Thyroid gland (tissue), 4 donors: ENCODE results near the gene RPL22.

ENCODE experiments used
- CTCF ChIP-seq, 6 experiments: fragments of 200-600 bp in 3 of 6; fragments of 450-650 bp in 3 of 6; sonication (generic) in 3 of 6; IDR thresholded peaks; one replicate each; pipeline ENCODE4 v1.5.1; 2016 to 2019; ENCODE audit warnings: antibody characterized with exemption in 6 of 6, mild to moderate bottlenecking in 2 of 6, inconsistent platforms in 1 of 6, moderate library complexity in 1 of 6
- POLR2A ChIP-seq, 2 donors: fragments of 450-650 bp; IDR thresholded peaks; one replicate each; pipeline ENCODE4 v1.6.1; 2017; ENCODE audit warnings: antibody characterized with exemption in 2 of 2, mild to moderate bottlenecking in 2 of 2, moderate library complexity in 1 of 2

- TF ChIP-seq CTCF (IDR thresholded peaks at IDR 0.05) (no peak), POLR2A (IDR thresholded peaks at IDR 0.05) (no peak)
Observed at GRCh38 chr1:6162341-6162740, 37.1 kb downstream of the RPL22 start.
